DOHH2 (cell line): ENCODE measurements around the gene RAB3B.

Experiments used
- H3F3A ChIP-seq: fragments of 200-600 bp; sonication (generic), shearing (Covaris generic); 2 replicates; pipeline ENCODE4 v1.6.0; 2016; ENCODE audit warnings: antibody characterized with exemption, mild to moderate bottlenecking; ENCODE audit not compliant: control insufficient read depth, insufficient read depth
- H3K27ac ChIP-seq: fragments of 200-600 bp; sonication (generic); 2 replicates; pipeline ENCODE4 v1.5.1; 2014; ENCODE audit warnings: low read depth, mild to moderate bottlenecking, low read length, moderate library complexity
- H3K27me3 ChIP-seq: fragments of 200-600 bp; sonication (generic); 2 replicates; pipeline ENCODE4 v1.6.1; 2014; ENCODE audit warnings: mild to moderate bottlenecking, low read length, mixed read lengths; ENCODE audit not compliant: control insufficient read depth
- H3K36me3 ChIP-seq: fragments of 200-600 bp; sonication (generic); 2 replicates; pipeline ENCODE4 v1.6.1; 2014; ENCODE audit warnings: mild to moderate bottlenecking, low read length, moderate library complexity, mixed read lengths; ENCODE audit not compliant: control insufficient read depth
- H3K4me1 ChIP-seq: fragments of 200-600 bp; sonication (generic); 2 replicates; pipeline ENCODE4 v1.6.1; 2014; ENCODE audit warnings: mild to moderate bottlenecking, low read length, mixed read lengths; ENCODE audit not compliant: control insufficient read depth
- H3K4me2 ChIP-seq: fragments of 200-600 bp; sonication (generic); 2 replicates; pipeline ENCODE4 v1.6.0; 2014; ENCODE audit warnings: mild to moderate bottlenecking, low read length, moderate library complexity
- H3K4me3 ChIP-seq: fragments of 200-600 bp; sonication (generic); 2 replicates; pipeline ENCODE4 v1.5.1; 2014; ENCODE audit warnings: mild to moderate bottlenecking, low read length, mixed read lengths
- H3K79me2 ChIP-seq: fragments of 200-600 bp; sonication (generic); 2 replicates; pipeline ENCODE4 v1.6.1; 2014; ENCODE audit warnings: mild to moderate bottlenecking, low read length, mixed read lengths; ENCODE audit not compliant: control insufficient read depth
- H3K9me2 ChIP-seq: fragments of 200-600 bp; sonication (generic); replicated peaks from 2 replicates; pipeline ENCODE4 v1.6.1; 2014; ENCODE audit warnings: mild to moderate bottlenecking, low read length, mixed read lengths; ENCODE audit not compliant: control insufficient read depth
- H3K9me3 ChIP-seq: fragments of 200-600 bp; sonication (generic); 2 replicates; pipeline ENCODE4 v1.6.1; 2014; ENCODE audit warnings: antibody characterized with exemption, low read length, mixed read lengths; ENCODE audit not compliant: control insufficient read depth, insufficient read depth
- H4K20me1 ChIP-seq: fragments of 200-600 bp; sonication (generic); 2 replicates; pipeline ENCODE4 v1.6.0; 2014; ENCODE audit warnings: low read depth, mild to moderate bottlenecking, antibody characterized with exemption, low read length, moderate library complexity; ENCODE audit not compliant: control insufficient read depth, insufficient read depth
- EZH2phosphoT487 ChIP-seq: fragments of 200-600 bp; sonication (generic); IDR thresholded peaks from 2 replicates; pipeline ENCODE4 v1.6.1; 2017; ENCODE audit warnings: borderline replicate concordance, mild to moderate bottlenecking, antibody characterized with exemption, low read length, moderate library complexity, mixed read lengths
- TF ChIP-seq, protein P1 (sequence below): fragments of 200-600 bp; sonication (generic); IDR thresholded peaks from one replicate; pipeline ENCODE4 v1.5.1; 2014; ENCODE audit warnings: antibody characterized with exemption, mild to moderate bottlenecking, low read depth, low read length; ENCODE audit not compliant: poor library complexity, severe bottlenecking

The RAB3B gene

DNA sequence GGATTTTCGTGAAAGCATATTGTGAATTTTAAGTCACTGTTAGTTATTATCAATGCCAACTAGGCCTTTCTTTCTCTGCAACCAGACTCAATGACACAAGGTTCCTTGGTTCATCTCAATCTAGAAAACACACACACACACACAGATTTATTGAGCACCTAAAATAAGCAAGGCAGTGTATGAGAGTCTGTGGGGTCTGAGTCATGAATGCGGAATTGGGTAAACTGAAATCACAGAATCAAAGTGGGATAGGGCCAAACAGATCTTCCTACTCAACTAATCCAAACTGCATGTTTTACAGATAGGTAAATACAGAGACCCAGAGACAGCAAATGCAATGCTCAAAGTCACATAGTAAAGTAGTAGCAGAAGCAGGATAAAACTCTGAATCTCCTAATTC, 63.5 kb downstream of the RAB3B start:
- Histone ChIP-seq H3K4me3 (no peak overlapping the region), H3K9me3 (no peaks in the 10 kb centered on the region), H3K36me3 (no peaks in the 10 kb centered on the region), H3K4me2 (no peak overlapping the region), H3K27me3 (peaks cover 27% of the 10 kb centered on the region; the same call in 1 of the 2 replicates), H3K79me2 (no peaks in the 10 kb centered on the region), H4K20me1 (no peaks in the 10 kb centered on the region), H3F3A (no peaks in the 10 kb centered on the region), H3K4me1 (no peaks in the 10 kb centered on the region), H3K9me2 (no peaks in the 10 kb centered on the region), H3K27ac (no peak overlapping the region)
- TF ChIP-seq EZH2phosphoT487, result no peak
- TF ChIP-seq, protein P1, sequence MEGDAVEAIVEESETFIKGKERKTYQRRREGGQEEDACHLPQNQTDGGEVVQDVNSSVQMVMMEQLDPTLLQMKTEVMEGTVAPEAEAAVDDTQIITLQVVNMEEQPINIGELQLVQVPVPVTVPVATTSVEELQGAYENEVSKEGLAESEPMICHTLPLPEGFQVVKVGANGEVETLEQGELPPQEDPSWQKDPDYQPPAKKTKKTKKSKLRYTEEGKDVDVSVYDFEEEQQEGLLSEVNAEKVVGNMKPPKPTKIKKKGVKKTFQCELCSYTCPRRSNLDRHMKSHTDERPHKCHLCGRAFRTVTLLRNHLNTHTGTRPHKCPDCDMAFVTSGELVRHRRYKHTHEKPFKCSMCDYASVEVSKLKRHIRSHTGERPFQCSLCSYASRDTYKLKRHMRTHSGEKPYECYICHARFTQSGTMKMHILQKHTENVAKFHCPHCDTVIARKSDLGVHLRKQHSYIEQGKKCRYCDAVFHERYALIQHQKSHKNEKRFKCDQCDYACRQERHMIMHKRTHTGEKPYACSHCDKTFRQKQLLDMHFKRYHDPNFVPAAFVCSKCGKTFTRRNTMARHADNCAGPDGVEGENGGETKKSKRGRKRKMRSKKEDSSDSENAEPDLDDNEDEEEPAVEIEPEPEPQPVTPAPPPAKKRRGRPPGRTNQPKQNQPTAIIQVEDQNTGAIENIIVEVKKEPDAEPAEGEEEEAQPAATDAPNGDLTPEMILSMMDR, result no peak

DNA sequence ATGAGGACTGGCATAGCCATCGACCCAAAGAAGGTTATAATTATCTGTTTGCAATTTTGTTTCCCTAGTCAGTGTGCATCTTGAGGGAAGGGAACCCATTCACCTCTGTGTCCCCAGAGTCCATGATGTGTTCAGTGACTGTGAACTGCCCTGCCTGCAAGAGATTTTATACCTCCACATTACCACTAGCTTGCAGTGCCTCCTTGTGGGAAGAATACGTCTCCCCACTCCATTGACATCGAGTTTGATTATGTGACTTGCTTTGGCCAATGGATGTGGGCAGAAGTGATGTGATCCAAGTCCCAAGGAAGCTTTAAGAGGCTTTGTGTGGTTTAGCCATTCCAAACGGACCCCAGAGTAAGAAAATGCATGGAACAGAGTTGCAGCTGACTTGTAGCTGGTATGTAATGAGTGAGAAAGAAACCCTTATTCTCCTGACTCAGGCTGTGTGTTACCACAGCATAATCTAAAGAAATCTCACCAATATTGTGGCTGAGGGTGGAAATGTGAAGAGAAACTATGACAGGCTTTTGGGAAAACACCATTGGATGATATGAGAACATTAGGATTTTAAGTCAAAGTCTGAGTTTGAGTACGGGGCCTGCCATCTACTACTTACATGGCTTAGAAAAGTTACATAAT, 64.2 kb downstream of the RAB3B start:
- Histone ChIP-seq H3K9me3 (no peaks in the 10 kb centered on the region), H3K9me2 (no peaks in the 10 kb centered on the region), H3K4me2 (no peak overlapping the region), H3F3A (no peaks in the 10 kb centered on the region), H3K4me3 (no peak overlapping the region), H3K79me2 (no peaks in the 10 kb centered on the region), H3K27me3 (peaks cover 31% of the 10 kb centered on the region; the same call in 1 of the 2 replicates), H3K36me3 (no peaks in the 10 kb centered on the region), H3K27ac (no peak overlapping the region), H3K4me1 (no peaks in the 10 kb centered on the region), H4K20me1 (no peaks in the 10 kb centered on the region)
- TF ChIP-seq, protein P1, result peak; percentile 47
- TF ChIP-seq EZH2phosphoT487, result no peak

DNA sequence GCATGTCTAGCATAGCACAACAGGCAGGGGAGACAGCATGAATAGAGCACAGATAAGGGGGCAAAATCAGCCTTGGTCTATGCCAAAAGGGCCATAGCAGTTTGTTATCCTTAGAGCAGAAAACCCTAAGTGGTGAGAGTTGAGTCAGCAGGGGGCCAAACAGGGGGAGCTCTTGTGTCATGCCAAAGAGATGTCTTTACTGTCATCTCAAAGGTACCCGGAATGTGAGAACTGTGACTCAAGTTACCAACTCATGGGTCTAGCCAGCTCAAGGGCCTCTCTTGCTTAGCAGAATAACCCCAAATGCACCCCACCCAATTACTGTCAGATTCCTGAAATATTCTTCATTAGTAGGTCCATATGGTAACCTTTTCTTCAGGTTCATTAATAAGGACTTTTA, 66.0 kb downstream of the RAB3B start:
- no peaks in the 10 kb centered on the region for H3K4me1 ChIP-seq
- H3K27ac ChIP-seq, result no peak overlapping the region
- H3K4me2 ChIP-seq, result no peak overlapping the region
- H3K27me3 ChIP-seq, result peaks cover 31% of the 10 kb centered on the region; the same call in 1 of the 2 replicates
- no peaks in the 10 kb centered on the region for H4K20me1 ChIP-seq
- no peak for TF ChIP-seq EZH2phosphoT487
- TF ChIP-seq, protein P1, result no peak
- no peaks in the 10 kb centered on the region for H3K9me2 ChIP-seq
- H3K9me3 ChIP-seq, result no peaks in the 10 kb centered on the region
- no peak overlapping the region for H3K4me3 ChIP-seq
- no peaks in the 10 kb centered on the region for H3K79me2 ChIP-seq
- H3F3A ChIP-seq, result no peaks in the 10 kb centered on the region
- no peaks in the 10 kb centered on the region for H3K36me3 ChIP-seq
